Peyer's patch (tissue), 4 donors: ENCODE results near the gene COPA. TPM values are rescaled to one million over a fixed set of nuclear protein-coding genes. Genes with fewer than 3 reads are reported as not detected.

Experiments used
- DNase-seq, 3 donors: peaks; one replicate each; pipeline ENCODE4 v3.0.0-alpha.2; 2017 to 2019
- H3K27ac ChIP-seq, 4 donors: fragments of 200-600 bp; sonication (generic); one replicate each; pipeline ENCODE4 v1.5.1; 2016 to 2019
- H3K27me3 ChIP-seq, 2 donors: fragments of 200-600 bp; sonication (generic); one replicate each; pipeline ENCODE4 v1.5.1; 2019
- H3K36me3 ChIP-seq, 3 donors: fragments of 200-600 bp; sonication (generic); one replicate each; pipeline ENCODE4 v1.5.1; 2016 to 2019
- H3K4me1 ChIP-seq, 4 donors: fragments of 200-600 bp; sonication (generic); one replicate each; pipeline ENCODE4 v1.5.1; 2016 to 2019
- H3K4me3 ChIP-seq, 4 donors: fragments of 200-600 bp; sonication (generic); 1 replicate in 3 of 4; 2 replicates in 1 of 4; pipeline ENCODE4 v1.5.1; 2016 to 2019; ENCODE audit warnings: mild to moderate bottlenecking in 1 of 4
- H3K9me3 ChIP-seq, 4 donors: fragments of 200-600 bp; sonication (generic); one replicate each; pipeline ENCODE4 v1.5.1; 2016 to 2019; ENCODE audit warnings: mild to moderate bottlenecking in 1 of 4
- CTCF ChIP-seq, 6 experiments: fragments of 450-650 bp in 4 of 6; fragments of 200-600 bp in 2 of 6; sonication (generic) in 1 of 6; IDR thresholded peaks; one replicate each; pipeline ENCODE4 v1.5.1; 2017 to 2019; ENCODE audit warnings: antibody characterized with exemption in 6 of 6, mild to moderate bottlenecking in 3 of 6, moderate library complexity in 1 of 6
- POLR2A ChIP-seq, 2 donors: fragments of 450-650 bp; IDR thresholded peaks; one replicate each; pipeline ENCODE4 v1.5.1; 2017; ENCODE audit warnings: antibody characterized with exemption in 2 of 2, mild to moderate bottlenecking in 2 of 2, moderate library complexity in 2 of 2
- total RNA-seq, 4 donors: library from RNA; depleted of rRNA; stranded (reverse); fragments of >200 nt; gene quantifications; one replicate each; pipeline ENCODE4 v1.1.0, GENCODE V29; 2016

Gene COPA
- total RNA-seq, 4 donors from 2014 or later = 109 to 173 (median 138) TPM

- no peaks in the 10 kb centered on the region for H3K9me3 ChIP-seq
- H3K4me3 ChIP-seq = peak overlapping the region in 3 of 4 donors; percentile 78 to 95 (median 91)
- H3K27ac ChIP-seq = peak overlapping the region; percentile 89 to 97 (median 96)
- peaks cover 0 to 32% (median 9%) of the 10 kb centered on the region in 4 donors for H3K4me1 ChIP-seq
- no peaks in the 10 kb centered on the region for H3K36me3 ChIP-seq
- no peak for TF ChIP-seq POLR2A (IDR thresholded peaks at IDR 0.05)
- TF ChIP-seq CTCF (IDR thresholded peaks at IDR 0.05) = no peak
- H3K27me3 ChIP-seq = no peaks in the 10 kb centered on the region
- no peak for DNase-seq
Observed at GRCh38 chr1:160260406-160261382, 82.4 kb downstream of the COPA start.

GRCh38 chr1:160258177-160258798 is 84.8 kb downstream of the COPA start:
- no peak overlapping the region for H3K4me3 ChIP-seq
- H3K9me3 ChIP-seq = no peaks in the 10 kb centered on the region
- H3K27me3 ChIP-seq = no peaks in the 10 kb centered on the region
- peaks cover 0 to 4% (median 0%) of the 10 kb centered on the region in 3 donors for H3K36me3 ChIP-seq
- peaks cover 0 to 32% (median 9%) of the 10 kb centered on the region in 4 donors for H3K4me1 ChIP-seq
- TF ChIP-seq CTCF (IDR thresholded peaks at IDR 0.05) (no peak), POLR2A (IDR thresholded peaks at IDR 0.05) (no peak)
- DNase-seq = no peak
- H3K27ac ChIP-seq = no peak overlapping the region

- Histone ChIP-seq H3K4me3 (no peak overlapping the region), H3K27ac (no peak overlapping the region)
- TF ChIP-seq POLR2A (IDR thresholded peaks at IDR 0.05) (no peak), CTCF (IDR thresholded peaks at IDR 0.05) (no peak)
Observed at GRCh38 chr1:160257411-160258015, 85.5 kb downstream of the COPA start.

GRCh38 chr1:160256396-160257046 is 86.5 kb downstream of the COPA start:
- DNase-seq = no peak
- Histone ChIP-seq H3K36me3 (peaks cover 0 to 4% (median 0%) of the 10 kb centered on the region in 3 donors), H3K27me3 (no peaks in the 10 kb centered on the region), H3K4me1 (peaks cover 0 to 32% (median 9%) of the 10 kb centered on the region in 4 donors), H3K4me3 (no peak overlapping the region), H3K27ac (no peak overlapping the region), H3K9me3 (no peaks in the 10 kb centered on the region)
- TF ChIP-seq POLR2A (IDR thresholded peaks at IDR 0.05) = no peak
- TF ChIP-seq CTCF (IDR thresholded peaks at IDR 0.05) = no peak

More at GRCh38 chr1:160257411-160258015, 85.5 kb downstream of the COPA start:
- H3K27me3 ChIP-seq = no peaks in the 10 kb centered on the region
- peaks cover 0 to 32% (median 9%) of the 10 kb centered on the region in 4 donors for H3K4me1 ChIP-seq
- DNase-seq = no peak
- H3K36me3 ChIP-seq = peaks cover 0 to 4% (median 0%) of the 10 kb centered on the region in 3 donors
- no peaks in the 10 kb centered on the region for H3K9me3 ChIP-seq

- Histone ChIP-seq H3K4me1 (peaks cover 0 to 32% (median 7%) of the 10 kb centered on the region in 4 donors), H3K9me3 (no peaks in the 10 kb centered on the region), H3K27ac (no peak overlapping the region), H3K27me3 (no peaks in the 10 kb centered on the region), H3K4me3 (no peak overlapping the region), H3K36me3 (peaks cover 0 to 4% (median 0%) of the 10 kb centered on the region in 3 donors)
- TF ChIP-seq POLR2A (IDR thresholded peaks at IDR 0.05) (no peak), CTCF (IDR thresholded peaks at IDR 0.05) (no peak)
- DNase-seq = no peak
Observed at GRCh38 chr1:160255781-160256300, 87.2 kb downstream of the COPA start.
